IMR-90 (cell line): ENCODE results near the gene GDPD3. TPM values are rescaled to one million over a fixed set of nuclear protein-coding genes. Genes with fewer than 3 reads are reported as not detected.

ENCODE experiments used
- ATAC-seq: fragments of 200-7000 bp; cut with Tn5 transposase; 2 replicates; pipeline ENCODE4 v1.9.1; 2020; ENCODE audit warnings: low read depth, mild to moderate bottlenecking, moderate library complexity
- BruUV-seq: library from RNA; stranded (reverse); fragments of 400-500 nt; replicated peaks from 2 replicates; lab custom pipeline; 2021; lab: Mats Ljungman, UMichigan
- CTCF ChIA-PET: fragments of 300-600 bp; formaldehyde crosslinking; extraction: SDS; loops from one replicate; lab custom pipeline; 2021; ENCODE audit warnings: antibody characterized with exemption; lab: Yijun Ruan, JAX
- POLR2A ChIA-PET: fragments of 300-600 bp; sonication (Branson Sonifier 250); formaldehyde crosslinking; loops from one replicate; lab custom pipeline; 2022; ENCODE audit warnings: antibody characterized with exemption; ENCODE audit not compliant: unreplicated experiment; lab: Charles Lee
- DNase-seq: peaks from one replicate; pipeline ENCODE4 v3.0.0; 2013
- H2AFZ ChIP-seq: replicated peaks from 2 replicates; pipeline ENCODE3; 2013; ENCODE audit warnings: low read length, mild to moderate bottlenecking; ENCODE audit not compliant: poor library complexity
- H2AK5ac ChIP-seq: 2 replicates; pipeline ENCODE4 v1.6.1; 2013; ENCODE audit warnings: low read depth, low read length, inconsistent platforms
- H2AK9ac ChIP-seq: replicated peaks from 2 replicates; pipeline ENCODE3; 2013; ENCODE audit warnings: mild to moderate bottlenecking, low read depth, low read length, moderate library complexity; ENCODE audit not compliant: poor library complexity
- H2BK120ac ChIP-seq: 2 replicates; pipeline ENCODE4 v1.6.1; 2013; ENCODE audit warnings: low read depth, low read length, inconsistent platforms
- H2BK15ac ChIP-seq: 3 replicates; pipeline ENCODE4 v1.6.1; 2013; ENCODE audit warnings: low read depth, low read length, inconsistent platforms
- H2BK20ac ChIP-seq: 2 replicates; pipeline ENCODE4 v1.6.1; 2013; ENCODE audit warnings: low read depth, mild to moderate bottlenecking, inconsistent platforms, low read length, moderate library complexity
- H2BK5ac ChIP-seq: 2 replicates; pipeline ENCODE4 v1.6.1; 2013; ENCODE audit warnings: mild to moderate bottlenecking, low read depth, low read length, inconsistent platforms; ENCODE audit not compliant: poor library complexity, severe bottlenecking
- H3K14ac ChIP-seq: replicated peaks from 2 replicates; pipeline ENCODE4 v1.6.1; 2013; ENCODE audit warnings: low read depth, low read length, inconsistent platforms
- H3K18ac ChIP-seq: 2 replicates; pipeline ENCODE4 v1.6.1; 2013; ENCODE audit warnings: low read depth, low read length, control low read depth
- H3K23ac ChIP-seq: 2 replicates; pipeline ENCODE4 v1.6.1; 2013; ENCODE audit warnings: low read depth, low read length, inconsistent platforms
- H3K27ac ChIP-seq: 2 replicates; pipeline ENCODE4 v1.5.1; 2013; ENCODE audit warnings: mild to moderate bottlenecking, control low read depth, low read length; ENCODE audit not compliant: insufficient read depth
- H3K27me3 ChIP-seq: 2 replicates; pipeline ENCODE4 v1.6.1; 2013; ENCODE audit warnings: low read length; ENCODE audit not compliant: control insufficient read depth, insufficient read depth
- H3K36me3 ChIP-seq: 2 replicates; pipeline ENCODE4 v1.6.1; 2013; ENCODE audit warnings: low read length, mixed read lengths; ENCODE audit not compliant: control insufficient read depth, insufficient read depth
- H3K4ac ChIP-seq: 2 replicates; pipeline ENCODE4 v1.6.1; 2013; ENCODE audit warnings: low read depth, low read length, inconsistent platforms
- H3K4me1 ChIP-seq: 2 replicates; pipeline ENCODE4 v1.6.1; 2013; ENCODE audit warnings: low read length, mixed read lengths; ENCODE audit not compliant: control insufficient read depth, insufficient read depth
- H3K4me2 ChIP-seq: 2 replicates; pipeline ENCODE4 v1.6.1; 2013; ENCODE audit warnings: low read depth, mild to moderate bottlenecking, control low read depth, low read length, moderate library complexity
- H3K4me3 ChIP-seq: 2 replicates; pipeline ENCODE4 v1.5.1; 2013; ENCODE audit warnings: low read depth, mild to moderate bottlenecking, control low read depth, low read length, moderate library complexity; ENCODE audit not compliant: insufficient read depth
- H3K56ac ChIP-seq: 2 replicates; pipeline ENCODE4 v1.6.1; 2013; ENCODE audit warnings: low read length, inconsistent platforms; ENCODE audit not compliant: insufficient read depth; ENCODE audit errors: extremely low read depth
- H3K79me1 ChIP-seq, 2 experiments: 2 replicates each; pipeline ENCODE4 v1.6.1; 2013; ENCODE audit warnings: low read length in 2 of 2, inconsistent platforms in 1 of 2, low read depth in 1 of 2
- H3K9ac ChIP-seq: 2 replicates; pipeline ENCODE4 v1.6.1; 2013; ENCODE audit warnings: low read depth, low read length, control low read depth
- H3K9me1 ChIP-seq: 2 replicates; pipeline ENCODE4 v1.6.1; 2013; ENCODE audit warnings: low read length, inconsistent platforms; ENCODE audit not compliant: insufficient read depth
- H3K9me3 ChIP-seq: 2 replicates; pipeline ENCODE4 v1.6.1; 2013; ENCODE audit warnings: low read length; ENCODE audit not compliant: control insufficient read depth, insufficient read depth
- H4K20me1 ChIP-seq: 2 replicates; pipeline ENCODE4 v1.6.1; 2013; ENCODE audit warnings: low read length, inconsistent platforms; ENCODE audit not compliant: insufficient read depth
- H4K5ac ChIP-seq: 2 replicates; pipeline ENCODE4 v1.6.1; 2013; ENCODE audit warnings: mild to moderate bottlenecking, low read depth, low read length, control low read depth
- H4K8ac ChIP-seq, 2 experiments: 2 replicates each; pipeline ENCODE4 v1.6.1; 2013; ENCODE audit warnings: low read depth in 2 of 2, low read length in 2 of 2, control low read depth in 1 of 2, inconsistent platforms in 1 of 2
- H4K91ac ChIP-seq: 2 replicates; pipeline ENCODE4 v1.6.1; 2013; ENCODE audit warnings: low read depth, low read length, inconsistent platforms; ENCODE audit not compliant: insufficient read depth
- CEBPB ChIP-seq: IDR thresholded peaks from 2 replicates; pipeline ENCODE4 v1.6.1; 2012; ENCODE audit warnings: low read depth, low read length, improper control_type of control experiment
- CHD1 ChIP-seq: IDR thresholded peaks from 2 replicates; pipeline ENCODE4 v1.6.1; 2012; ENCODE audit warnings: low read depth, low read length, improper control_type of control experiment
- CTCF ChIP-seq: conservative IDR thresholded peaks from 2 replicates; pipeline ENCODE4 v1.5.1; 2012; ENCODE audit warnings: mild to moderate bottlenecking, low read depth, low read length, improper control_type of control experiment
- ELK1 ChIP-seq: fragments of 150-350 bp; IDR thresholded peaks from 2 replicates; pipeline ENCODE4 v1.6.1; 2016; ENCODE audit warnings: low read depth, mild to moderate bottlenecking, low read length, moderate library complexity, borderline replicate concordance
- MAFK ChIP-seq: IDR thresholded peaks from 2 replicates; pipeline ENCODE4 v1.6.1; 2012; ENCODE audit warnings: low read depth, low read length, improper control_type of control experiment
- MAZ ChIP-seq: IDR thresholded peaks from 2 replicates; pipeline ENCODE4 v1.6.1; 2012; ENCODE audit warnings: low read depth, mild to moderate bottlenecking, low read length, improper control_type of control experiment, moderate library complexity, borderline replicate concordance
- MXI1 ChIP-seq: IDR thresholded peaks from 2 replicates; pipeline ENCODE4 v1.6.1; 2012; ENCODE audit warnings: low read depth, mild to moderate bottlenecking, low read length, moderate library complexity, borderline replicate concordance
- POLR2A ChIP-seq: IDR thresholded peaks from 2 replicates; pipeline ENCODE4 v1.6.1; 2012; ENCODE audit warnings: mild to moderate bottlenecking, low read depth, low read length
- RAD21 ChIP-seq: IDR thresholded peaks from 2 replicates; pipeline ENCODE4 v1.6.1; 2012; ENCODE audit warnings: low read length, improper control_type of control experiment
- RCOR1 ChIP-seq: IDR thresholded peaks from 2 replicates; pipeline ENCODE4 v1.6.1; 2012; ENCODE audit warnings: mild to moderate bottlenecking, low read length, improper control_type of control experiment; ENCODE audit not compliant: insufficient replicate concordance
- RFX5 ChIP-seq: IDR thresholded peaks from 2 replicates; pipeline ENCODE4 v1.8.0; 2012; ENCODE audit warnings: low read depth, mild to moderate bottlenecking, low read length, moderate library complexity
- SMC3 ChIP-seq: fragments of 150-350 bp; IDR thresholded peaks from 2 replicates; pipeline ENCODE4 v1.6.1; 2016; ENCODE audit warnings: low read depth, mild to moderate bottlenecking, antibody characterized with exemption, low read length, moderate library complexity
- USF2 ChIP-seq: fragments of 150-350 bp; IDR thresholded peaks from 2 replicates; pipeline ENCODE4 v1.6.1; 2017; ENCODE audit warnings: mild to moderate bottlenecking, antibody characterized with exemption, low read length, low read depth
- WGBS, 2 experiments: methylation state at CpG; one replicate each; pipeline versions ENCODE4 v1.1.5 to v1.1.7; 2013; ENCODE audit warnings: missing lambda C conversion rate in 2 of 2; ENCODE audit not compliant: insufficient read length in 1 of 2; ENCODE audit errors: extremely low coverage in 2 of 2; 5-methylcytosine and 5-hydroxymethylcytosine counted together
- dilution Hi-C: fragments of 300-500 bp; cut with HindIII; formaldehyde crosslinking; loops from one replicate; pipeline ENCODE4 v1.14.3; 2018; ENCODE audit warnings: low sequenced_read_pairs; ENCODE audit not compliant: unreplicated experiment
- in situ Hi-C: fragments of 300-500 bp; cut with MboI; formaldehyde crosslinking; loops from 3 replicates; pipeline ENCODE4 v1.14.3; 2019; ENCODE audit warnings: low sequenced_read_pairs, inconsistent platforms, mixed read lengths
- intact Hi-C: fragments of 100-400 bp; cut with micrococcal nuclease; formaldehyde crosslinking; loops from 2 replicates; pipeline ENCODE4 v1.10.0; 2022
- polyA plus RNA-seq, 3 experiments: library from polyadenylated mRNA; depleted of rRNA; stranded (reverse); fragments of >200 nt; gene quantifications; 2 replicates each; pipeline ENCODE4 v1.2.3, GENCODE V29; 2012; ENCODE audit warnings: low replicate concordance in 1 of 3
- total RNA-seq: library from RNA; depleted of rRNA; stranded (reverse); fragments of >200 nt; gene quantifications from 2 replicates; pipeline ENCODE4 v1.2.3, GENCODE V29; 2012

Gene GDPD3
- total and polyA plus RNA-seq, 2 of the 4 experiments (the other 2 are of a cell fraction) = under 0.01 to 19.5 TPM

- Histone ChIP-seq H4K20me1 (no peaks in the 10 kb centered on the region), H2BK20ac (no peak overlapping the region), H3K27ac (no peak overlapping the region), H3K9ac (no peak overlapping the region), H3K79me1 (no peaks in the 10 kb centered on the region), H4K91ac (no peak overlapping the region), H3K9me3 (no peaks in the 10 kb centered on the region), H3K9me1 (no peaks in the 10 kb centered on the region), H3K18ac (no peak overlapping the region), H3K56ac (no peak overlapping the region), H2AK9ac (no peak overlapping the region), H4K5ac (no peak overlapping the region), H3K4me1 (no peaks in the 10 kb centered on the region), H2BK120ac (no peak overlapping the region), H2AFZ (no peak overlapping the region), H3K23ac (no peak overlapping the region), H4K8ac (no peak overlapping the region), H3K36me3 (no peaks in the 10 kb centered on the region), H3K27me3 (peaks cover 2% of the 10 kb centered on the region), H3K14ac (no peak overlapping the region), H3K4me3 (no peak overlapping the region), H3K4me2 (no peak overlapping the region), H2BK15ac (no peak overlapping the region), H3K4ac (no peak overlapping the region), H2BK5ac (no peak overlapping the region), H2AK5ac (no peak overlapping the region)
- ChIA-PET POLR2A (no interaction called here), CTCF (no interaction called here)
- no peak for ATAC-seq
- intact Hi-C loops = no loop called here
- TF ChIP-seq MAFK = no peak
- TF ChIP-seq POLR2A = no peak
- TF ChIP-seq USF2 = no peak
- TF ChIP-seq ELK1 = no peak
- no peak for TF ChIP-seq CEBPB
- no peak for TF ChIP-seq CTCF
- TF ChIP-seq RAD21 = no peak
- TF ChIP-seq CHD1 = no peak
- TF ChIP-seq MXI1 = no peak
- no peak for TF ChIP-seq RFX5
- no peak for TF ChIP-seq SMC3
- no peak for TF ChIP-seq MAZ
- TF ChIP-seq RCOR1 = no peak
- no peak for DNase-seq
- WGBS, 2 experiments = no CpG with 5 or more reads among the region's 2 CpGs
- dilution Hi-C loops = no loop called here
- in situ Hi-C loops = no loop called here
- BruUV-seq = no TSS peak
These were observed 28.4 kb upstream of the GDPD3 start for GRCh38 chr16:30141750-30142149.
